ENCODE results near the gene DNAJC28.
"Not testable (repeated sequence)": the region's sequence is repeated elsewhere in the genome, so short reads cannot be mapped to it uniquely, and the experiment has no call there.

Gene DNAJC28

GRCh38 chr21:33491373-33492102 is at the start of gene DNAJC28:
DNAJC28 (minus strand) TSS chr21:33491716; CDS start chr21:33489393, 2,323 bp downstream.
- peak; percentile 12 for DNase-seq (ENCODE audit: low read depth, low spot score)
- peak within 1 kb of the TSS; percentile 36 for H3K27ac ChIP-seq

- peak overlapping the region; percentile 97 for H3K27ac ChIP-seq
- DNase-seq (ENCODE audit: low read depth, low spot score): no peak
These were observed 49.7 kb upstream of the DNAJC28 start for GRCh38 chr21:33541105-33541711.

- H3K27ac ChIP-seq: peak overlapping the region; percentile 97
- DNase-seq (ENCODE audit: low read depth, low spot score): no peak
These were observed 49.2 kb upstream of the DNAJC28 start for GRCh38 chr21:33540711-33541104.

- H3K27ac ChIP-seq: no peak overlapping the region
These were observed 48.1 kb upstream of the DNAJC28 start for GRCh38 chr21:33539616-33540015.

GRCh38 chr21:33537212-33537611 is 45.7 kb upstream of the DNAJC28 start:
- no peak for DNase-seq (ENCODE audit: low read depth, low spot score)

More at GRCh38 chr21:33539616-33540015, 48.1 kb upstream of the DNAJC28 start:
- no peak for DNase-seq (ENCODE audit: low read depth, low spot score)

GRCh38 chr21:33531007-33531406 is 39.5 kb upstream of the DNAJC28 start:
- no peak for DNase-seq (ENCODE audit: low read depth, low spot score)
- no peak overlapping the region for H3K27ac ChIP-seq

More at GRCh38 chr21:33537212-33537611, 45.7 kb upstream of the DNAJC28 start:
- H3K27ac ChIP-seq: no peak overlapping the region

GRCh38 chr21:33522953-33523349 is 31.4 kb upstream of the DNAJC28 start:
- H3K27ac ChIP-seq: no peak overlapping the region
- no peak for DNase-seq (ENCODE audit: low read depth, low spot score)

GRCh38 chr21:33522297-33522952 is 30.9 kb upstream of the DNAJC28 start:
- no peak overlapping the region for H3K27ac ChIP-seq
- DNase-seq (ENCODE audit: low read depth, low spot score): no peak

GRCh38 chr21:33518899-33519298 is 27.4 kb upstream of the DNAJC28 start:
- no peak for DNase-seq (ENCODE audit: low read depth, low spot score)
- no peak overlapping the region for H3K27ac ChIP-seq

GRCh38 chr21:33514229-33514628 is 22.7 kb upstream of the DNAJC28 start:
- DNase-seq (ENCODE audit: low read depth, low spot score): no peak
- no peak overlapping the region for H3K27ac ChIP-seq

- DNase-seq (ENCODE audit: low read depth, low spot score): no peak
- no peak overlapping the region for H3K27ac ChIP-seq
These were observed 21.0 kb upstream of the DNAJC28 start for GRCh38 chr21:33512481-33512880.

- no peak overlapping the region for H3K27ac ChIP-seq
- DNase-seq (ENCODE audit: low read depth, low spot score): no peak
These were observed 20.1 kb upstream of the DNAJC28 start for GRCh38 chr21:33511639-33512038.

- H3K27ac ChIP-seq: no peak overlapping the region
- DNase-seq (ENCODE audit: low read depth, low spot score): no peak
These were observed 19.3 kb upstream of the DNAJC28 start for GRCh38 chr21:33510826-33511225.

GRCh38 chr21:33507003-33507402 is 15.5 kb upstream of the DNAJC28 start:
- not testable (repeated sequence) for DNase-seq (ENCODE audit: low read depth, low spot score); H3K27ac ChIP-seq

- no peak overlapping the region for H3K27ac ChIP-seq
- no peak for DNase-seq (ENCODE audit: low read depth, low spot score)
These were observed 14.3 kb upstream of the DNAJC28 start for GRCh38 chr21:33505833-33506232.

- no peak overlapping the region for H3K27ac ChIP-seq
- DNase-seq (ENCODE audit: low read depth, low spot score): no peak
These were observed 4.8 kb upstream of the DNAJC28 start for GRCh38 chr21:33496345-33496744.

GRCh38 chr21:33495743-33496142 is 4.2 kb upstream of the DNAJC28 start:
- no peak overlapping the region for H3K27ac ChIP-seq
- no peak for DNase-seq (ENCODE audit: low read depth, low spot score)

GRCh38 chr21:33493756-33494155 is 2.2 kb upstream of the DNAJC28 start:
- DNase-seq (ENCODE audit: low read depth, low spot score): no peak

GRCh38 chr21:33492571-33492970 is 1.1 kb upstream of the DNAJC28 start:
- no peak for DNase-seq (ENCODE audit: low read depth, low spot score)
- H3K27ac ChIP-seq: no peak overlapping the region

More at GRCh38 chr21:33493756-33494155, 2.2 kb upstream of the DNAJC28 start:
- H3K27ac ChIP-seq: no peak overlapping the region

- H3K27ac ChIP-seq: peak overlapping the region; percentile 36
- no peak for DNase-seq (ENCODE audit: low read depth, low spot score)
These were observed 534 bp downstream of the DNAJC28 start for GRCh38 chr21:33490991-33491372.

GRCh38 chr21:33488936-33489335 is 2.6 kb downstream of the DNAJC28 start:
- no peak for DNase-seq (ENCODE audit: low read depth, low spot score)
- H3K27ac ChIP-seq: no peak overlapping the region

Data from epithelial cell of prostate (primary cell).